Esophagus muscularis mucosa (tissue), 4 donors: ENCODE results near the gene ADGRG6. TPM values are rescaled to one million over a fixed set of nuclear protein-coding genes. Genes with fewer than 3 reads are reported as not detected.

Experiments
- DNase-seq: peaks from one replicate; pipeline ENCODE4 v3.0.0-alpha.2; 2017; ENCODE audit errors: extremely low spot score
- H3K27ac ChIP-seq, 4 donors: fragments of 200-600 bp; sonication (generic); replicated peaks in 1 of 4; 1 replicate in 3 of 4; 2 replicates in 1 of 4; pipeline ENCODE4 v1.5.1; 2016 to 2019; ENCODE audit warnings: mild to moderate bottlenecking in 1 of 4
- H3K27me3 ChIP-seq, 4 donors: fragments of 200-600 bp; sonication (generic); one replicate each; pipeline versions ENCODE4 v1.5.1 to v1.6.0; 2016 to 2019
- H3K36me3 ChIP-seq, 4 donors: fragments of 200-600 bp; sonication (generic); one replicate each; pipeline ENCODE4 v1.5.1; 2016 to 2019
- H3K4me1 ChIP-seq, 4 donors: fragments of 200-600 bp; sonication (generic); one replicate each; pipeline ENCODE4 v1.5.1; 2016 to 2019
- H3K4me3 ChIP-seq, 4 donors: fragments of 200-600 bp; sonication (generic); 1 replicate in 2 of 4; 2 replicates in 2 of 4; pipeline ENCODE4 v1.5.1; 2016 to 2019; ENCODE audit warnings: mild to moderate bottlenecking in 4 of 4, moderate library complexity in 1 of 4
- H3K9me3 ChIP-seq, 4 donors: fragments of 200-600 bp; sonication (generic); 1 replicate in 3 of 4; 2 replicates in 1 of 4; pipeline ENCODE4 v1.5.1; 2016 to 2019
- EP300 ChIP-seq: sonication (generic); formaldehyde crosslinking; IDR thresholded peaks from one replicate; pipeline ENCODE4 v1.6.1; 2017; ENCODE audit warnings: antibody characterized with exemption
- POLR2A ChIP-seq: fragments of 450-650 bp; IDR thresholded peaks from one replicate; pipeline ENCODE4 v1.6.1; 2017; ENCODE audit warnings: antibody characterized with exemption, moderate library complexity, mild to moderate bottlenecking, low read depth
- POLR2AphosphoS5 ChIP-seq, 2 donors: sonication (generic); formaldehyde crosslinking; IDR thresholded peaks; one replicate each; pipeline ENCODE4 v1.6.1; 2017; ENCODE audit warnings: antibody characterized with exemption in 2 of 2
- WGBS: methylation state at CpG from one replicate; pipeline ENCODE4 v1.1.5; 2018; 5-methylcytosine and 5-hydroxymethylcytosine counted together
- intact Hi-C: fragments of 100-400 bp; cut with DNase I; formaldehyde crosslinking; loops from one replicate; pipeline ENCODE4 v1.15.1; 2023
- total RNA-seq, 4 donors: library from RNA; depleted of rRNA; stranded (reverse); fragments of >200 nt; gene quantifications; one replicate each; pipeline versions ENCODE4 v1.1.0 to v1.2.1, GENCODE V29; 2016
- TF ChIP-seq, protein P1 (sequence below), 3 experiments: fragments of 200-600 bp in 2 of 3; fragments of 450-650 bp in 1 of 3; sonication (generic) in 2 of 3; IDR thresholded peaks; one replicate each; pipeline ENCODE4 v1.5.1; 2017 to 2019; ENCODE audit warnings: antibody characterized with exemption in 3 of 3, mild to moderate bottlenecking in 2 of 3, moderate library complexity in 1 of 3

Gene ADGRG6
- 10 to 100 TPM in 1 of 4 donors, 1 to 10 TPM in 3; 5.5 to 11.8 (median 8.0) TPM for total RNA-seq

DNA sequence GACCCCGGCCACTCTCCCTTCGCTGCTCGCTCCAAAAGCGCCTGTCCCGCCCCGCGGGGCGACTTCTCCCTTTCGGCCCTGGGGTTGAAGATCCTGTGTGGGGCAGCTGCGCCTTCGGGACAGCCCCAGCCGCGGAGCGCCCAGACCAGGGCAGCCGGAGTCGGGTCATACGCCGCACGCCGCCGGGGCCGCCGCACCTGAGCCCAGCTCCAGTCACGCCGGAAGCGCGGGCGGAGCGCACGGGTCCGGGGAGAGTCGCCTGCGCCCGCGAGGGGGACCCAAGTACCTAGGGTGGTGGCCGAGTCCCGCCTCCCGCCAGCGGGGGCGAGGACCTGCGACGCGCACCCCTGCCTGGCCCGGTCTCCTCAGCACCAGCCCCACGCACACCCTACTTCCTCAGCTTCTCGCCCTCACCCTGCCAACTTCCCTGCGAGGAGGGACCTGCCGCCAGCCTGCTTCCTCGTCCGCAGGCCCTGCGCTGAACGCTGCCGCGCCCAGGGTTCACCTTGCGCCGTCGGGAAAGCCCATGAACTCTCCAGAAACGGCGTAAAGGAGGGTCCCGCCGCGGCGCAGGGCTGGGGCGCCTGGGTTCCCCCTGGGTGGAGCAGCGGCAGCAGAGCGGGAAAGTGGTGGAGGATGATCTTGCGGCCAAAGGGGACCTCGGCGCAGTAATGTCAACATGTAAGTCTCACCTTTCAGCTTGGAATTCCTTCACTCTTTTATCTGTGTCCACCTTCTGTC, at the start of gene ADGRG6:
ADGRG6 (plus strand) TSS at position 357 of the 741 bp plus-strand sequence; CDS start at position 680, 323 bp downstream.
- no peaks in the 10 kb centered on the region for H3K36me3 ChIP-seq
- TF ChIP-seq EP300: no peak
- no peak for TF ChIP-seq POLR2A
- TF ChIP-seq, protein P1, sequence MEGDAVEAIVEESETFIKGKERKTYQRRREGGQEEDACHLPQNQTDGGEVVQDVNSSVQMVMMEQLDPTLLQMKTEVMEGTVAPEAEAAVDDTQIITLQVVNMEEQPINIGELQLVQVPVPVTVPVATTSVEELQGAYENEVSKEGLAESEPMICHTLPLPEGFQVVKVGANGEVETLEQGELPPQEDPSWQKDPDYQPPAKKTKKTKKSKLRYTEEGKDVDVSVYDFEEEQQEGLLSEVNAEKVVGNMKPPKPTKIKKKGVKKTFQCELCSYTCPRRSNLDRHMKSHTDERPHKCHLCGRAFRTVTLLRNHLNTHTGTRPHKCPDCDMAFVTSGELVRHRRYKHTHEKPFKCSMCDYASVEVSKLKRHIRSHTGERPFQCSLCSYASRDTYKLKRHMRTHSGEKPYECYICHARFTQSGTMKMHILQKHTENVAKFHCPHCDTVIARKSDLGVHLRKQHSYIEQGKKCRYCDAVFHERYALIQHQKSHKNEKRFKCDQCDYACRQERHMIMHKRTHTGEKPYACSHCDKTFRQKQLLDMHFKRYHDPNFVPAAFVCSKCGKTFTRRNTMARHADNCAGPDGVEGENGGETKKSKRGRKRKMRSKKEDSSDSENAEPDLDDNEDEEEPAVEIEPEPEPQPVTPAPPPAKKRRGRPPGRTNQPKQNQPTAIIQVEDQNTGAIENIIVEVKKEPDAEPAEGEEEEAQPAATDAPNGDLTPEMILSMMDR (IDR thresholded peaks at IDR 0.05): no peak
- no peak for TF ChIP-seq POLR2AphosphoS5 (IDR thresholded peaks at IDR 0.05)
- peak within 1 kb of the TSS; percentile 51 to 56 (median 54) for H3K27ac ChIP-seq
- intact Hi-C loops: no loop called here
- WGBS: 2% methylated on average over 17 of the region's 69 CpGs
- no peaks in the 10 kb centered on the region for H3K9me3 ChIP-seq
- H3K4me1 ChIP-seq: peaks cover 0 to 18% (median 13%) of the 10 kb centered on the region in 4 donors
- H3K27me3 ChIP-seq: peaks cover 0 to 34% (median 6%) of the 10 kb centered on the region in 4 donors
- H3K4me3 ChIP-seq: peak within 1 kb of the TSS; percentile 53 to 65 (median 58)
- DNase-seq: no peak

DNA sequence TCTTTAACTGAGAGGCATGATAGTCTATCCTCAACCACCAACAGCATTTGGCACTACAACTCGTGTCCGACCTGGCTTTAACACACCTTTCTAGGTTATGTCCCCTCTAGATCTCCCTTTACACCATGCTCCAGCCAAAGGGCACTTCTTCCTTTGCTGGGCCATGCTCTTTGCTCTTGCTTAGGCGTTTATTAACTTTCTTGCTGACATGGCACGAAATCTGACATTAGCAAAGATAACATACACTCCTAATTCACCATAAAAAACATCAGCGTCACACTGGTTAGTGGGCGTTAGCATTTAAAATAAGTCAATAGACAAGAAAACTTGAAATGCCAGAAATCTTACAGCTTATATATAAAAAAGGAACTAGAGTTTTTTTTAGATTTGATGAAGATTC, 47.3 kb upstream of the ADGRG6 start:
- no peaks in the 10 kb centered on the region for H3K9me3 ChIP-seq
- intact Hi-C loops: no loop called here
- H3K4me1 ChIP-seq: no peaks in the 10 kb centered on the region

DNA sequence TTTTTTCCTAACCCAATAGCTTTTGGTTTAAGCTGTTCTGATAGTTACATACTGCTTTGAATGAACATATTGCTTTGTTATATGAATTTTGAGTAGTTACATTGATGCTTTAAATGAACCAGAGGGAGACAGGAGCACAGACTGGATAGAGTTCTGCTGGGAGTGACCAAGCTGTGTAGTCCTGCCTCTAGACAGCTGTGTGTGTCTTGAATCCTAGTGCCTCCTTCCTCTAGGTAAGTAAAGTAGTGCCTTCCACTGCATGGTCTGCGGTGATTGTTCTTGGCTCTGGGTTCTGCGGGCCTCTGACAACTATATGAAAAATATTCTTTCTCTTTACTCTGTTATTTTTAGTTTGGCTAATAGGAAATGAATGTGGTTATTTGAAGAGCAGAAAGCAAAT, 46.0 kb upstream of the ADGRG6 start:
- no peaks in the 10 kb centered on the region for H3K9me3 ChIP-seq
- no peak for TF ChIP-seq POLR2A
- TF ChIP-seq EP300: no peak
- TF ChIP-seq, protein P1 (IDR thresholded peaks at IDR 0.05): no peak
- TF ChIP-seq POLR2AphosphoS5 (IDR thresholded peaks at IDR 0.05): no peak
- no peaks in the 10 kb centered on the region for H3K27me3 ChIP-seq
- H3K4me1 ChIP-seq: no peaks in the 10 kb centered on the region
- WGBS: 40% methylated on average over 2 of the region's 2 CpGs
- H3K4me3 ChIP-seq: no peak overlapping the region
- H3K36me3 ChIP-seq: no peaks in the 10 kb centered on the region
- no peak overlapping the region for H3K27ac ChIP-seq
- intact Hi-C loops: no loop called here
- DNase-seq: no peak

More for the DNA sequence above, 47.3 kb upstream of the ADGRG6 start:
- DNase-seq: no peak
- no peak overlapping the region for H3K4me3 ChIP-seq
- no peaks in the 10 kb centered on the region for H3K27me3 ChIP-seq
- TF ChIP-seq POLR2AphosphoS5 (IDR thresholded peaks at IDR 0.05): no peak
- TF ChIP-seq EP300: no peak
- no peak for TF ChIP-seq POLR2A
- TF ChIP-seq, protein P1 (IDR thresholded peaks at IDR 0.05): no peak
- 85% methylated on average over 6 of the region's 6 CpGs for WGBS
- no peak overlapping the region for H3K27ac ChIP-seq
- H3K36me3 ChIP-seq: no peaks in the 10 kb centered on the region

DNA sequence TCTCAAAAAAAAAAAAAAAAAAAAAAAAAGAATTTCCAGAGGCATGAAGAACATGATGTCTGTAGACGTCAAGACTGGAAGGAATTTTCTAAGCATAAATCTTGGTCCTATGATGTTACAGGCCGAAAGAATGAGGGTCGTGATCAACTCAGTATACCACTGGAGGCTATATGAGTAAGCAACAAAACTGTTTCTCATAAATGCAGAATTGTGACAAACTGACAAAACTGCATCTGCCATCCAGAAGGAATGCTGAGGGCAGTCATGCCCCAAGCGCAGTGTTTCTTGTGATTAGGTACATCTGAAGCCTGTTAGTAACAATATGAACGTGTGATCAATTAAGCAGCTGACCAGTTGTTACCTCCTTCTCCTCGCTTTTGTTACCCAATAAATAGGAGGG, 43.5 kb upstream of the ADGRG6 start:
- 92% methylated on average over 6 of the region's 6 CpGs for WGBS

More for the DNA sequence above, 43.5 kb upstream of the ADGRG6 start:
- Histone ChIP-seq H3K4me3 (no peak overlapping the region), H3K4me1 (no peaks in the 10 kb centered on the region), H3K27ac (no peak overlapping the region), H3K27me3 (no peaks in the 10 kb centered on the region), H3K36me3 (no peaks in the 10 kb centered on the region), H3K9me3 (no peaks in the 10 kb centered on the region)
- no peak for DNase-seq
- TF ChIP-seq, protein P1 (IDR thresholded peaks at IDR 0.05): no peak
- TF ChIP-seq POLR2A (no peak), POLR2AphosphoS5 (IDR thresholded peaks at IDR 0.05) (no peak), EP300 (no peak)
- intact Hi-C loops: no loop called here
